ENCODE measurements around the gene RXRB.
A peak's percentile ranks its signal among the peaks of the same experiment; 100 is the strongest.

Gene RXRB

DNA sequence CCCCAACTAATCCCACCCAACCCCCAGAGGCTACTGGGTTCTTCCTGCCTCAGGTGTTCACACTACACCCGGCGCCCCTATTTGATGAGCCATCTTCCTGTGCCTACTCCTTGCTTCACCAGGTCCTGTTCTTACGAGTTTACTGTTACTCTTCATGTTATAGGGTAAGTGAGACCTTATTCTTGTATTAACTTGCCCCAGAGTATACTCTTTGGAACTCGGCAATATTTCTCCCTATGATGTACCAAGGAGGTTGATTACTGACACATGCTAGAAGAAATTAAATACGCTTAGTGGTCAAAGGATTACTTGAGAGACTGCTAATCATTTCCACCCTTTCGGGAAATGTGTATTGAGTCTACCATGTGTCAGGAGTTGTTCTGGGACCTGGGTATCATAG, 16.8 kb upstream of the RXRB start:
- no peak for DNase-seq (ENCODE audit: low read depth)
- TF ChIP-seq, protein P1, sequence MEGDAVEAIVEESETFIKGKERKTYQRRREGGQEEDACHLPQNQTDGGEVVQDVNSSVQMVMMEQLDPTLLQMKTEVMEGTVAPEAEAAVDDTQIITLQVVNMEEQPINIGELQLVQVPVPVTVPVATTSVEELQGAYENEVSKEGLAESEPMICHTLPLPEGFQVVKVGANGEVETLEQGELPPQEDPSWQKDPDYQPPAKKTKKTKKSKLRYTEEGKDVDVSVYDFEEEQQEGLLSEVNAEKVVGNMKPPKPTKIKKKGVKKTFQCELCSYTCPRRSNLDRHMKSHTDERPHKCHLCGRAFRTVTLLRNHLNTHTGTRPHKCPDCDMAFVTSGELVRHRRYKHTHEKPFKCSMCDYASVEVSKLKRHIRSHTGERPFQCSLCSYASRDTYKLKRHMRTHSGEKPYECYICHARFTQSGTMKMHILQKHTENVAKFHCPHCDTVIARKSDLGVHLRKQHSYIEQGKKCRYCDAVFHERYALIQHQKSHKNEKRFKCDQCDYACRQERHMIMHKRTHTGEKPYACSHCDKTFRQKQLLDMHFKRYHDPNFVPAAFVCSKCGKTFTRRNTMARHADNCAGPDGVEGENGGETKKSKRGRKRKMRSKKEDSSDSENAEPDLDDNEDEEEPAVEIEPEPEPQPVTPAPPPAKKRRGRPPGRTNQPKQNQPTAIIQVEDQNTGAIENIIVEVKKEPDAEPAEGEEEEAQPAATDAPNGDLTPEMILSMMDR (IDR thresholded peaks at IDR 0.05; ENCODE audit: low read length, missing control alignments), result no peak
- H3K4me3 ChIP-seq (replicated peaks; ENCODE audit: low read depth, low read length), result no peak overlapping the region

DNA sequence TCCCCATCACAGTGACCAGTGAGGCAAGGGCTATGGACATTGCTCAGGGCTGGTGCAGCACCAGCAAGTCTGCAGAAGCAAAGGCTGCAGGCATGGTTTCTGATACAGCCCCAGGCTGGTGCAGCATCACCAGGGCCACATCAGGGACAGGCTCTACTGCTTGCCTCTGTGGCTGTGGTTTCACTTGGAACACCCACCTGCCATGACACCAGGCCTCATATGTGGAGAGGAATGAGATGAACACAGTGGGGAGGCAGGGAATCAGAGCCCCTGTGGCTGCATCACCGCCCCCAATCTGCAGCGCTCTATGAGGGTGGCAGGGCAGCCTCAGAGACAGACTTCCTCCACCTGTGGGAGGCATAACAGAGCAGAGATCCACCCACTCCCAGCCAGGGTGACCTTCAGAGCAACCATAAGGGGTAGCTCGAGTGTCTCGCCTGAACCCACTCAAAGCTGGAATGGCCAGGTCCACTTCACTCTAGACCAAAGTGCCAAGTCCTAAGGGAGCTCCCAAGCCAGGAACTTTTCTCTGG, 15.7 kb upstream of the RXRB start:
- no peak overlapping the region for H3K4me3 ChIP-seq (replicated peaks; ENCODE audit: low read depth, low read length)
- DNase-seq (ENCODE audit: low read depth), result no peak
- TF ChIP-seq, protein P1 (IDR thresholded peaks at IDR 0.05; ENCODE audit: low read length, missing control alignments), result no peak

DNA sequence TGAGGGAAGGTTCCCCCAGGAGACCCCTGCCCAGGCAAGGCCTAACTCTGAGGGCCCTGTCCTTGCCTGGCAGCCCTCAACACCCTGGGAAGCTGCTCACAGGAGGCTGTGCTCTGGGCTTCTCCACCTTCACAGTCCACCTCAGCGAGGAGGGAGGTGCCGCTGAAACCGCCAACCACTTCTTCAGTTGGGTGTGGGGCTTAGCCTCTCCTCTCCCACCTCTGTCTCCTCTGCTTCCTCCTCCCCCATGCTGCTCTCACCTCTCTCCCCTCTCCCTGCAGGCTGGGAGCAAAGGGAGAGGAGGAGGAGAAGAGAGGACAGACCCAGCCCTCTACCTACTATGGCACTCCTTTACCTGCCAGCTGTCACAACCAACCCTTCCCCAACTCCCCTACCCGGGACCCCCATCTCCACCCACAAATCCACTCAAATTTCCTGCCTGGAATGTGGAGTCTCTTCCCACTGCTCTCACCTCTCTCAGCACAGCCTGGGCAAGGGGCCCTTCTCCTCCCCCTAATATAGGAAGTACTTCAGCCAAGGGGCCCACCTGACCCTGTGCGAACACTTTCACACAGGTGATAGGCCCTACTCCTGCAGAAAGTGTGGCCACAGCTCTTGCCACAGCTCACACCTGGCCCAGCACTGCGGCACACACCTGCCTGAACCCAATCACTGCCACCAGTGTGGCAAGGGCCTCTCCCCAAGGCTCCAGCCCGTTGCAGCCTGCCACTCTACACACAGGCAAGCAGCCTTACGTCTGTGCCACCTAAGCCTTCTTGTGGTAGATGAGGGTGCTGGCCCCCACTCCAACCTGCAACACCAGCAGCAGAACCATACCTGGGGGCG, 15.0 kb upstream of the RXRB start:
- H3K4me3 ChIP-seq (replicated peaks; ENCODE audit: low read depth, low read length), result no peak overlapping the region
- TF ChIP-seq, protein P1 (IDR thresholded peaks at IDR 0.05; ENCODE audit: low read length, missing control alignments), result no peak
- no peak for DNase-seq (ENCODE audit: low read depth)

DNA sequence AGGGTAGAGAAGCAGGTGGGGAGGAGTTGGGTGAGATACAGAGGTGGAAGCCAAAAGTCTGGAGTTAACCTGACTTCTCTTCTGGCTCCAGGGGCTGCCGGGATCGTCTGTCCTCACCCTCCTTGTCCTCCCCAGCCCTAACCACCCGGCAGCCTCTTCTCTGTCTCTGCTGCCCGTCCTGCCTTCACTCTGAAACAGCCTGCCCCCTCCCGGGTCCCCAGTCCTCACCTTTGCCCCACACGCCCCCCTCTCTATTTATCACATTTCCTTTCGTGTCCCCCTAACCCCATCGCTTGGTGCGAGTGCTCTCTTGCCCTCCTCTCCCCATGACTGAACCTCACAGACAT, 13.5 kb upstream of the RXRB start:
- DNase-seq (ENCODE audit: low read depth), result no peak
- TF ChIP-seq, protein P1 (IDR thresholded peaks at IDR 0.05; ENCODE audit: low read length, missing control alignments), result no peak
- peak overlapping the region; percentile 60 for H3K4me3 ChIP-seq (replicated peaks; ENCODE audit: low read depth, low read length)

- peak overlapping the region; percentile 60 for H3K4me3 ChIP-seq (replicated peaks; ENCODE audit: low read depth, low read length)
- DNase-seq (ENCODE audit: low read depth), result peak; percentile 24
- TF ChIP-seq, protein P1 (IDR thresholded peaks at IDR 0.05; ENCODE audit: low read length, missing control alignments), result no peak
Measured at GRCh38 chr6:33213166-33213988, 12.9 kb upstream of the RXRB start.

- peak; percentile 18 for DNase-seq (ENCODE audit: low read depth)
- peak overlapping the region; percentile 60 for H3K4me3 ChIP-seq (replicated peaks; ENCODE audit: low read depth, low read length)
- TF ChIP-seq, protein P1 (IDR thresholded peaks at IDR 0.05; ENCODE audit: low read length, missing control alignments), result no peak
Measured at GRCh38 chr6:33212857-33213165, 12.3 kb upstream of the RXRB start.

Measured in fibroblast of pulmonary artery (primary cell).